Coronary artery (tissue), 2 donors: Measurements from ENCODE around the gene SPINK6.

Experiments
- DNase-seq: peaks from one replicate; pipeline ENCODE4 v3.0.0-alpha.2; 2017; ENCODE audit warnings: low spot score
- H3K27ac ChIP-seq, 2 donors: fragments of 200-600 bp; sonication (generic); one replicate each; pipeline ENCODE4 v1.5.1; 2016 to 2019
- H3K4me3 ChIP-seq: fragments of 200-600 bp; sonication (generic); 2 replicates; pipeline ENCODE4 v1.5.1; 2016; ENCODE audit warnings: mild to moderate bottlenecking, moderate library complexity
- TF ChIP-seq, protein P1 (sequence below): fragments of 200-600 bp; sonication (generic); IDR thresholded peaks from one replicate; pipeline ENCODE4 v1.5.1; 2019; ENCODE audit warnings: antibody characterized with exemption

The SPINK6 gene, protein sequence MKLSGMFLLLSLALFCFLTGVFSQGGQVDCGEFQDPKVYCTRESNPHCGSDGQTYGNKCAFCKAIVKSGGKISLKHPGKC

DNA sequence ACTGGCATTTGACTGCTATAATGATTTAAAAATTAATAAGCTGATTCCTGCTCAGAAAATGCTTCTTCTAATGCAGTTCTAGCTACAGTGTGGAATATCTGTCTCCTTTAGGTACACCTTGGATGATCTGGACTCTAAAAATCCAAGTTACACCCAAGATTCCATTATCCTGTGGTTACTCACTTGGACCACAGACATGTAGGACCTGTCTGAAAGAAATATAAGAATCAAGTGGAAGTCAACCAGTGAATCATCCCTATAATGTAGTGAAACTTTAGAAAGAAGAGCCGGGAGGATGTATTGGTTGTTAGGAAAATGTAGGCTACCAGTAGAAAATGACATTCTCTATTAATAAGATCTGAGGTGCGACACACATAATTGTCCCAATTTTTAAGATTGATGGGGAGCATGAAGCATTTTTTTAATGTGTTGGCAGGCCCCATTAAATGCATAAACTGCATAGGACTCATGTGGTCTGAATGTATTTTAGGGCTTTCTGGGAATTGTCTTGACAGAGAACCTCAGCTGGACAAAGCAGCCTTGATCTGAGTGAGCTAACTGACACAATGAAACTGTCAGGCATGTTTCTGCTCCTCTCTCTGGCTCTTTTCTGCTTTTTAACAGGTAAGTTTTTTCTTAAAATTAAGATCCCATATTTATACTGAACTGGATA is at the start of gene SPINK6:
Gene SPINK6, plus strand, starts transcription at position 512 of the 673 bp plus-strand sequence. Its CDS starts 55 bp downstream, at position 567.
- H3K4me3 ChIP-seq: no peak within 1 kb of the TSS
- TF ChIP-seq, protein P1, sequence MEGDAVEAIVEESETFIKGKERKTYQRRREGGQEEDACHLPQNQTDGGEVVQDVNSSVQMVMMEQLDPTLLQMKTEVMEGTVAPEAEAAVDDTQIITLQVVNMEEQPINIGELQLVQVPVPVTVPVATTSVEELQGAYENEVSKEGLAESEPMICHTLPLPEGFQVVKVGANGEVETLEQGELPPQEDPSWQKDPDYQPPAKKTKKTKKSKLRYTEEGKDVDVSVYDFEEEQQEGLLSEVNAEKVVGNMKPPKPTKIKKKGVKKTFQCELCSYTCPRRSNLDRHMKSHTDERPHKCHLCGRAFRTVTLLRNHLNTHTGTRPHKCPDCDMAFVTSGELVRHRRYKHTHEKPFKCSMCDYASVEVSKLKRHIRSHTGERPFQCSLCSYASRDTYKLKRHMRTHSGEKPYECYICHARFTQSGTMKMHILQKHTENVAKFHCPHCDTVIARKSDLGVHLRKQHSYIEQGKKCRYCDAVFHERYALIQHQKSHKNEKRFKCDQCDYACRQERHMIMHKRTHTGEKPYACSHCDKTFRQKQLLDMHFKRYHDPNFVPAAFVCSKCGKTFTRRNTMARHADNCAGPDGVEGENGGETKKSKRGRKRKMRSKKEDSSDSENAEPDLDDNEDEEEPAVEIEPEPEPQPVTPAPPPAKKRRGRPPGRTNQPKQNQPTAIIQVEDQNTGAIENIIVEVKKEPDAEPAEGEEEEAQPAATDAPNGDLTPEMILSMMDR: no peak
- no peak for DNase-seq

DNA sequence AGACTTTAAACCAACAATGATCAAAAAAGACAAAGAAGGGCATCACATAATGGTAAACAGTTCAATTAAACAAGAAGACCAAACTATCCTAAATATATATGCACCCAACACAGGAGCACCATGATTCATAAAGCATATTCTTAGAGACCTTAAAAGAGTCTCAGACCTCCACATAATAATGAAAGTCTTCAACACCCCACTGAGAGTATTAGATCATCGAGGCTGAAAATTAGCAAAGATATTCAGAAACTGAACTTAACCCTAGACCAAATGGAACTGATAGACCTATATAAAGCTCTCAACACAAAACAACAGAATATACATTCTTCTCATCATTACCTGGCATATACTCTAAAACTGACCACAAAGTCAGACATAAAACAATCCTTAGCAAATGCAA is 46.2 kb upstream of the SPINK6 start:
- Histone ChIP-seq H3K4me3 (no peak overlapping the region), H3K27ac (no peak overlapping the region)
- DNase-seq: no peak
- TF ChIP-seq, protein P1: no peak

More for the DNA sequence above, at the start of gene SPINK6:
- no peak within 1 kb of the TSS for H3K27ac ChIP-seq

DNA sequence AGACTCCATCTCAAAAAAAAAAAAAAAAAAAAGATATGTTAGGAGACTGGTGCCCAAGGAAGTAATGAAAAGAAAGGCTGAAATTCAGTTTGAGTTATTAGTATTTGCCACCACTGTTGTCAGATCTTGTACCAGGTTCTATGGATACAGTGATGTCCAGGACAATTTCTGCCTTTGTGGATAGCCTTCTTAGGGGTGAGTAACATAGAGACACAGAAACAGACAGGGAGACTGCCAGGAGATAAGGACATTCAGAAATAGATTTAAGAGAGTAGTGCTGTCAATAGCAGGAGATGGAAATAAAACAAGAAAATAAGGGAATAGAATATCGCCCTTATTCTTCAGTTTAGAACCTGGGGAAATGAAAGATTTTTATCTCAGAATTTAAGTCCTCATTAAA is 40.8 kb upstream of the SPINK6 start:
- no peak overlapping the region for H3K27ac ChIP-seq
- no peak overlapping the region for H3K4me3 ChIP-seq
- no peak for DNase-seq
- TF ChIP-seq, protein P1: no peak

DNA sequence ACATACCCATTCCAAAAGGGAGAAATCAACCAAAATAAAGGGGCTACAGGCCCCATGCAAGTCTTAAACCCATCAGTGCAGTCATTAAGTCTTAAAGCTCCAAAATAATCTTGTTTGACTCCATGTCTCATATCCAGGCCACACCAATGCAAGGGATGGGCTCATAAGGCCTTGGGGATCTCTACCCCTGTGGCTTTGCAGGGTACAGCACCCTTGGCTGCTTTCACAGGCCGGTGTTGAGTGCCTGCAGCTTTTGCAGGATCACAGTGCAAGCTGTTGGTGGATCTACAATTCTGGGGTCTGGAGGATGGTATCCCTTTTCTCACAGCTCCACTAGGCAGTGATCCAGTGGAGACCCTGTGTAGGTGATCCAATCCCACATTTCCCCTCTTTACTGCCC is 39.5 kb upstream of the SPINK6 start:
- TF ChIP-seq, protein P1: no peak
- no peak overlapping the region for H3K27ac ChIP-seq
- no peak for DNase-seq
- no peak overlapping the region for H3K4me3 ChIP-seq

DNA sequence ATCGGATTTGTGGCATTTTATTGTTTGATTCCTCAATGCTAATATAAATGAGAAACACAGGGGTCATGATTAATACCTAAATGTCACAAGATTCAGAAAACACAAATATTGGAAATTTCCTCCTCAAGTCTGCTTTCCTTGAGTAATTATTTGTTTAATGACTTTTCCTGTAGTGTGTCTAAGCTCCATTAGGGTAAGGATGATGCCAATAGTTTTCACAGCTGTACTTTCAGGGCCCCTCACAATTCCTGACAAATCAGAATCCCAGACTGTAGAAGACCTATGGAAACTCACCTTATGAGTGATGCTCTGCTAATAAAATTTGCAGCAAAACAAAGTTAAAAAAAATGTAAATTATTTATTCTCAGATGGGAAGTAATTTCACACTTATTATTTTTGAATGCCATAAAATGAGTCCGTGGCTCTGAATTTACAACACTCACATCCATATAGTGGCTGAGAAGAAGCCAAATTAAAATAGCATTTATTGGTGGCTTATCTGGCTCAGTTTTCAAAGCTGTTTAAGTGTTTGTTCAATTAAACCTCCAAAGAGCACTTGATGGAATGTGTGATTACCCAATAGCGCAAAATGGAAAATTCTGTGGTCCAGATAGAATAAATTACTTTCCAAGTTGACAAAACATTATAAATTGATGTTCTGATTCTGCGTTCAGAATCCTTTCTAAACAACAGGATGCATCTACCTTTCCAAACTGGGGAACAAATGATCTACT is 36.1 kb upstream of the SPINK6 start:
- no peak for DNase-seq
- TF ChIP-seq, protein P1: no peak
- no peak overlapping the region for H3K27ac ChIP-seq
- no peak overlapping the region for H3K4me3 ChIP-seq

DNA sequence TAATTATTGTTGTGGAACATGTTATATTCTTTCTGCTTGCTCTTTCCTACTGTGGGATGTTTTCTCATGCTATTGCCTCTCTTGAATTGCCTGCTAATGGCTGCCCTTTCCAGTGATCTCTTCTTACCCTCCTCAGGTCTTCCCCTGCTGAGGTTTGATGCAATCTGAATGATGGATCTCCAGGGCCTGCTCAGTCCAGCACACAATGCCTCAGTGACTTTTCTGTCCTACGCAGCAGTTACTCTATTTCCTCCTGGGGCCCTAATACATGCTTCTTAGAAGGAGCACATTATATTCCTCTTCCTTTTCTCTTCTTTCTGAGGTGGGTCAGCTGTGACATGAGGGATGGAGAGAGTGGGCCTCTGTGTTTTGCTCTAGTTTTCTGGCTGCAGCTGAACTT is 34.6 kb upstream of the SPINK6 start, which contains the start of gene SPINK14:
Gene SPINK14, plus strand, starts transcription at position 301 of the 400 bp plus-strand sequence. CDS start 1,187 bp downstream, outside the sequence.
- TF ChIP-seq, protein P1: no peak
- Histone ChIP-seq H3K4me3 (no peak within 1 kb of the TSS), H3K27ac (no peak within 1 kb of the TSS)
- no peak for DNase-seq
